Neuronal stem cell (in vitro differentiated cells): ENCODE measurements around the gene FBXL2.

Experiments
- DNase-seq: peaks from one replicate; pipeline ENCODE4 v3.0.0-alpha.2; 2013; ENCODE audit warnings: low spot score
- H2AFZ ChIP-seq: one replicate; pipeline ENCODE4 v1.6.1; 2013; ENCODE audit warnings: mild to moderate bottlenecking, low read length, inconsistent platforms
- H2AK5ac ChIP-seq: 2 replicates; pipeline ENCODE4 v1.6.1; 2013; ENCODE audit warnings: low read depth, mild to moderate bottlenecking, inconsistent platforms, low read length, moderate library complexity, mixed read lengths
- H2BK120ac ChIP-seq: 2 replicates; pipeline ENCODE4 v1.6.1; 2013; ENCODE audit warnings: low read depth, mild to moderate bottlenecking, inconsistent platforms, low read length, moderate library complexity, mixed read lengths
- H2BK12ac ChIP-seq: one replicate; pipeline ENCODE4 v1.6.1; 2013; ENCODE audit warnings: low read length, inconsistent platforms
- H2BK15ac ChIP-seq: 2 replicates; pipeline ENCODE4 v1.6.1; 2013; ENCODE audit warnings: mild to moderate bottlenecking, low read length, inconsistent platforms, mixed read lengths
- H2BK5ac ChIP-seq: one replicate; pipeline ENCODE4 v1.6.1; 2013; ENCODE audit warnings: inconsistent platforms, mild to moderate bottlenecking, low read length, moderate library complexity
- H3K14ac ChIP-seq: one replicate; pipeline ENCODE4 v1.6.1; 2013; ENCODE audit warnings: low read length, inconsistent platforms
- H3K18ac ChIP-seq: 2 replicates; pipeline ENCODE4 v1.6.1; 2013; ENCODE audit warnings: low read length, inconsistent platforms
- H3K23ac ChIP-seq: 2 replicates; pipeline ENCODE4 v1.6.1; 2013; ENCODE audit warnings: low read depth, mild to moderate bottlenecking, mixed read lengths, low read length, inconsistent platforms; ENCODE audit not compliant: poor library complexity
- H3K27ac ChIP-seq: replicated peaks from 3 replicates; pipeline ENCODE4 v1.5.1; 2013; ENCODE audit warnings: low read length, inconsistent platforms
- H3K27me3 ChIP-seq, 3 experiments: 2 replicates each; pipeline ENCODE4 v1.6.1; 2013; ENCODE audit warnings: low read length in 3 of 3, mild to moderate bottlenecking in 2 of 3, inconsistent platforms in 1 of 3, low read depth in 1 of 3, mixed read lengths in 1 of 3, moderate library complexity in 1 of 3; ENCODE audit not compliant: control insufficient read depth in 3 of 3, insufficient read depth in 3 of 3
- H3K36me3 ChIP-seq, 2 donors: replicated peaks in 1 of 2; 2 replicates each; pipeline ENCODE4 v1.6.1; 2013; ENCODE audit warnings: low read length in 2 of 2; ENCODE audit not compliant: control insufficient read depth in 2 of 2, insufficient read depth in 2 of 2
- H3K4ac ChIP-seq: 2 replicates; pipeline ENCODE4 v1.6.1; 2013; ENCODE audit warnings: inconsistent platforms, mild to moderate bottlenecking, low read length, moderate library complexity
- H3K4me1 ChIP-seq, 2 donors: 1 replicate in 1 of 2; 2 replicates in 1 of 2; pipeline ENCODE4 v1.6.1; 2013; ENCODE audit warnings: low read length in 2 of 2, low read depth in 1 of 2; ENCODE audit not compliant: control insufficient read depth in 2 of 2, insufficient read depth in 1 of 2
- H3K4me2 ChIP-seq: one replicate; pipeline ENCODE4 v1.6.1; 2013; ENCODE audit warnings: mild to moderate bottlenecking, low read length, inconsistent platforms; ENCODE audit not compliant: insufficient read depth, poor library complexity, severe bottlenecking
- H3K4me3 ChIP-seq, 2 donors: 2 replicates each; pipeline ENCODE4 v1.5.1; 2013; ENCODE audit warnings: low read length in 2 of 2, mild to moderate bottlenecking in 2 of 2, inconsistent platforms in 1 of 2, moderate library complexity in 1 of 2
- H3K79me1 ChIP-seq: one replicate; pipeline ENCODE4 v1.6.1; 2013; ENCODE audit warnings: low read depth, mild to moderate bottlenecking, inconsistent platforms, low read length, moderate library complexity
- H3K9ac ChIP-seq: one replicate; pipeline ENCODE4 v1.6.1; 2013; ENCODE audit warnings: mild to moderate bottlenecking, low read depth, low read length, inconsistent platforms; ENCODE audit not compliant: poor library complexity
- H3K9me3 ChIP-seq, 2 donors: replicated peaks in 1 of 2; 2 replicates each; pipeline versions ENCODE3 to v1.6.1; 2013; ENCODE audit warnings: low read length in 2 of 2, mild to moderate bottlenecking in 2 of 2, inconsistent platforms in 1 of 2, low read depth in 1 of 2, mixed read lengths in 1 of 2, moderate library complexity in 1 of 2; ENCODE audit not compliant: control insufficient read depth in 2 of 2, insufficient read depth in 1 of 2
- H4K8ac ChIP-seq: one replicate; pipeline ENCODE4 v1.6.1; 2013; ENCODE audit warnings: low read depth, mild to moderate bottlenecking, inconsistent platforms, low read length, moderate library complexity
- H4K91ac ChIP-seq: one replicate; pipeline ENCODE4 v1.6.1; 2013; ENCODE audit warnings: low read length, low read depth, mild to moderate bottlenecking, inconsistent platforms; ENCODE audit not compliant: poor library complexity
- WGBS, 2 donors: extraction: QIAGEN DNeasy Blood & Tissue Kit; methylation state at CpG; one replicate each; pipeline ENCODE4 v1.1.7; 2013; ENCODE audit warnings: missing lambda C conversion rate in 2 of 2, mixed read lengths in 1 of 2; ENCODE audit not compliant: insufficient read length in 2 of 2, insufficient replicate concordance in 1 of 2; ENCODE audit errors: extremely low coverage in 2 of 2; 5-methylcytosine and 5-hydroxymethylcytosine counted together

The FBXL2 gene

DNA sequence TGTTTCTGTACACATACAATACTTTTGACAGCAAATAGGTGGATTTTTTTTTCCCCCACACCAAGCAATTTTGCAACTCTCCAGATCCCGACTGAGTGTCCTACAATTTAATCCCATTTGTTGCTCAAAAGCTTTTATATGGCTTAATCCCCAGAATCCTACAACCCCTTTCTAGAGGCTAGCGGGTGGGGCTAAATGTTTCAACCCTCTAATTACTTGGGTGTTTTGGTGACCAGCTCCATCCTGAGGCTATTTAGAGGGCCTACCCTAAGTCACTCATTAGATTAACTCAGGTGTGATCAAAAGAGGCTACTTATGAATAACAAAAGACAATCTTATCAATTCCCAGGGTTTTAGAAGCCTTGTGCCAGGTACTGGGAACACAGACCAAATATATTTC lies 21.0 kb upstream of the FBXL2 start:
- Histone ChIP-seq H2BK12ac (no peak overlapping the region), H2AFZ (no peak overlapping the region), H3K9me3 (no peaks in the 10 kb centered on the region), H3K79me1 (no peaks in the 10 kb centered on the region), H2BK5ac (no peak overlapping the region), H3K27ac (no peak overlapping the region), H3K14ac (no peak overlapping the region), H4K91ac (no peak overlapping the region), H2BK120ac (no peak overlapping the region), H3K23ac (no peak overlapping the region), H2AK5ac (no peak overlapping the region), H3K4me1 (peaks cover 0 to 2% of the 10 kb centered on the region in 2 donors), H3K4ac (no peak overlapping the region), H3K36me3 (no peaks in the 10 kb centered on the region), H4K8ac (no peak overlapping the region), H3K9ac (no peak overlapping the region), H2BK15ac (no peak overlapping the region), H3K4me3 (no peak overlapping the region), H3K4me2 (peak overlapping the region; percentile 18), H3K27me3 (peaks cover 0 to 6% (median 0%) of the 10 kb centered on the region in 3 experiments), H3K18ac (no peak overlapping the region)
- DNase-seq = peak; percentile 8
- WGBS, 2 donors = no CpG with 5 or more reads among the region's 2 CpGs

DNA sequence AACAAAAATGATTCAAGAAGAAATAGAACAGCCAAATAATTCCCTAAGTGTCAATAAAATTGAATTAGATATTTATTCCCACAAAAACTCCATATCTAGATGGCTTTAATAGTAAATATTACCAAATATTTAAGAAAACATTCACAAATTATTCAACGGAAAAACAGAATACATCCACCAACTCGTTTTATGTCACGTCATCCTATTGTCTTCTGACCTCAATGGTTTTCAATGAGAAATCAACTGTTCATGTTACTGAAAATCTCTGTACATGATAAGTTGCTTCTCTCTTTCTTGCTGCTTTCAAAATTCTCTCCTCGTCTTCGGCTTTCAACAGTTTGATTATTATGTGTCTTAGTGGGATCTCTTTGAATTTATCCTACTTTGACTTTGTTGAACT lies 17.1 kb upstream of the FBXL2 start:
- Histone ChIP-seq H2BK120ac (no peak overlapping the region), H3K9ac (no peak overlapping the region)

DNA sequence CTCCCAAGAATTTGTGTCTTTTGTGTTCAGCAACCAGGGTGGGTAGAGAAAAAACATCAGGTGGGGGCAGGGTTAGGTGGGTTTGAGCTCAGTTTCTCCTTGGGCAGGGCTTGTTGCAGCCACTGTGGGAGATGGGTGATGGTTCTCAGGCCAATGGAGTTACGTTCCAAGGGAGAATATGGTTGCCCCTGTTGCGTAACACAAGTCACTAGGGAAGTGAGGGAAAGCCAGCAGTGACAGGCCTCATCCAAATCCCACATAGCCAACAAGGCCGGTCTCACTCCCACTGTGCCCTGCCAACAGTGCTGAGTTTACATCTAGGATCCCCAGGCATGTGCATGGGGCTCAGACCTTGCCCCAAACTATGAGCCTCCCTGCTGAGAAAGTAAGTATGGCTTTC lies 7.9 kb upstream of the FBXL2 start:
- no peaks in the 10 kb centered on the region for H3K36me3 ChIP-seq
- H2AK5ac ChIP-seq = no peak overlapping the region
- no peak overlapping the region for H2BK15ac ChIP-seq
- H4K8ac ChIP-seq = no peak overlapping the region
- no peak overlapping the region for H3K4me3 ChIP-seq
- no peak overlapping the region for H4K91ac ChIP-seq
- H2BK120ac ChIP-seq = no peak overlapping the region
- no peak overlapping the region for H3K18ac ChIP-seq
- no peaks in the 10 kb centered on the region for H3K27me3 ChIP-seq
- H2BK12ac ChIP-seq = no peak overlapping the region
- H3K9me3 ChIP-seq = peaks cover 0 to 6% of the 10 kb centered on the region in 2 donors
- no peak overlapping the region for H3K9ac ChIP-seq
- no peak overlapping the region for H3K4me2 ChIP-seq
- no peak overlapping the region for H2AFZ ChIP-seq
- no peaks in the 10 kb centered on the region for H3K79me1 ChIP-seq
- H2BK5ac ChIP-seq = peak overlapping the region; percentile 29
- DNase-seq = no peak
- no peak overlapping the region for H3K27ac ChIP-seq
- no peak overlapping the region for H3K23ac ChIP-seq
- no peaks in the 10 kb centered on the region for H3K4me1 ChIP-seq
- no CpG with 5 or more reads among the region's 3 CpGs for WGBS, 2 donors
- H3K4ac ChIP-seq = no peak overlapping the region
- no peak overlapping the region for H3K14ac ChIP-seq

More for the DNA sequence above, 17.1 kb upstream of the FBXL2 start:
- Histone ChIP-seq H3K9me3 (no peaks in the 10 kb centered on the region), H2BK15ac (no peak overlapping the region), H3K14ac (no peak overlapping the region), H3K36me3 (no peaks in the 10 kb centered on the region), H3K27ac (no peak overlapping the region), H3K27me3 (peaks cover 0 to 6% (median 0%) of the 10 kb centered on the region in 3 experiments), H3K23ac (no peak overlapping the region), H3K18ac (no peak overlapping the region), H3K4me1 (peaks cover 0 to 2% of the 10 kb centered on the region in 2 donors), H4K91ac (no peak overlapping the region), H3K4me3 (no peak overlapping the region), H3K4ac (no peak overlapping the region), H3K79me1 (no peaks in the 10 kb centered on the region), H2BK5ac (no peak overlapping the region), H3K4me2 (no peak overlapping the region), H2BK12ac (no peak overlapping the region), H4K8ac (no peak overlapping the region), H2AK5ac (no peak overlapping the region), H2AFZ (no peak overlapping the region)
- no peak for DNase-seq
- no CpG with 5 or more reads among the region's 5 CpGs for WGBS, 2 donors

DNA sequence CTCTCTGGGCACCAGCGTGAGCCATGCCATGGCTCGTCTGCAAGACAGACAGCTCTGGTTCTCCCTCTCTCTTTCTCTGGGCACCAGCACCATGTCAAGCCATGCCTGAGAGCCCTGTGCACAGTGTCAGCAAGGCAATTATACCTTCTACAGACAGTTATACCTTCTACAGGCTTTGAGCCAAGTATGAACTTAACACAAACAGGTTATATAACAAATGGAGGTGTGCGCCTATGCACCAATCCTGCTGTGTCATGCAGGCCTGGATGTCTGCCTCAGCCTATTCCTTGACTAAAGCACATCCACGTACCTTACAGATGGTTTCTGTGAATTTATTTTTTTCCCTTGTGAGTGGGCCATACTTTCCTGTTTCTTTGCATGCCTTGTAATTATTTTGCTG lies 5.9 kb upstream of the FBXL2 start:
- H2AFZ ChIP-seq = no peak overlapping the region
- H3K36me3 ChIP-seq = no peaks in the 10 kb centered on the region
- no CpG with 5 or more reads among the region's 4 CpGs for WGBS, 2 donors

More for the DNA sequence above, 5.9 kb upstream of the FBXL2 start:
- Histone ChIP-seq H2BK12ac (no peak overlapping the region), H3K14ac (no peak overlapping the region), H3K9ac (no peak overlapping the region), H3K79me1 (no peaks in the 10 kb centered on the region), H3K23ac (peak overlapping the region; percentile 17), H3K27ac (no peak overlapping the region), H3K27me3 (no peaks in the 10 kb centered on the region), H3K4me1 (no peaks in the 10 kb centered on the region), H2BK15ac (no peak overlapping the region), H2BK120ac (no peak overlapping the region), H4K8ac (no peak overlapping the region), H2AK5ac (no peak overlapping the region), H2BK5ac (no peak overlapping the region), H3K4me3 (no peak overlapping the region), H3K9me3 (peaks cover 0 to 6% of the 10 kb centered on the region in 2 donors), H4K91ac (no peak overlapping the region), H3K18ac (no peak overlapping the region), H3K4ac (no peak overlapping the region), H3K4me2 (no peak overlapping the region)
- DNase-seq = no peak
